HepG2 (cell line): ENCODE measurements around the gene AMOTL1.

Experiments
- BORCS8-MEF2B ChIP-seq: sonication (generic); formaldehyde crosslinking; IDR thresholded peaks from 2 replicates; pipeline ENCODE4 v1.8.0; 2022; ENCODE audit warnings: mild to moderate bottlenecking, missing genetic modification reagents
- HOXA3 ChIP-seq: sonication (generic); formaldehyde crosslinking; IDR thresholded peaks from 2 replicates; pipeline ENCODE4 v1.5.0; 2020; ENCODE audit warnings: missing genetic modification reagents
- SNRNP70 ChIP-seq: fragments of 200-400 bp; formaldehyde crosslinking; IDR thresholded peaks from 2 replicates; pipeline ENCODE4 v1.6.1; 2017; ENCODE audit warnings: mild to moderate bottlenecking, low read depth, low read length, moderate library complexity
- XBP1 ChIP-seq: sonication (generic); formaldehyde crosslinking; IDR thresholded peaks from 2 replicates; pipeline ENCODE4 v1.5.0; 2020; ENCODE audit warnings: missing genetic modification reagents
- TF ChIP-seq, protein P1 (sequence below): sonication (generic); formaldehyde crosslinking; IDR thresholded peaks from 2 replicates; pipeline ENCODE4 v1.4.0; 2020; ENCODE audit warnings: low read depth, missing genetic modification reagents
- TF ChIP-seq, protein P2 (sequence below): sonication (generic); formaldehyde crosslinking; IDR thresholded peaks from 2 replicates; pipeline ENCODE4 v1.4.0; 2020; ENCODE audit warnings: missing genetic modification reagents
- TF ChIP-seq, protein P3 (sequence below): sonication (generic); formaldehyde crosslinking; IDR thresholded peaks from 2 replicates; pipeline ENCODE4 v1.4.0; 2020; ENCODE audit warnings: mild to moderate bottlenecking, missing genetic modification reagents, borderline replicate concordance
- TF ChIP-seq, protein P4 (sequence below): sonication (generic); IDR thresholded peaks from 2 replicates; pipeline ENCODE4 v1.6.1; 2016; ENCODE audit warnings: low read depth, borderline replicate concordance
- TF ChIP-seq, protein P5 (sequence below): sonication (generic); formaldehyde crosslinking; IDR thresholded peaks from 2 replicates; pipeline ENCODE4 v1.8.1; 2023; ENCODE audit warnings: missing genetic modification reagents, inconsistent platforms, borderline replicate concordance

DNA sequence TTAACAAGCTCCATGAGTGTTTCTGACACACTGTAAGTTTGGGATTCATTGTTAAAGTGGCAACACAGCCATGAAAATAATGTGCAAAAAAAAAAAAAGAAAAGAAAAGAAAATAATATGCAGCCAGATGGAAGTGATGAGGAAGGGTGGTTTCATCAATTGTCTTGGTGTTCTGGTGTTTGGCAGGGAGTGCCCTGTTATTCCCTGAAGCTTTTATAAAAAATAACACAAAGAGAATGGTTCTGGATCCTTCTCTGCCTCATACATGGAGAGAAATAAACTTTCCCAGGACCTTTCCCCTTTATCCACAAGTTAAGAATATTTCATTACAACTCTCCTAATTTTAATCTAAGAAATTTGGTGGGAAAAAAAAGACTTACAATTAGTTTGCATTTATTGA, 16.7 kb downstream of the AMOTL1 start:
- TF ChIP-seq, protein P1, sequence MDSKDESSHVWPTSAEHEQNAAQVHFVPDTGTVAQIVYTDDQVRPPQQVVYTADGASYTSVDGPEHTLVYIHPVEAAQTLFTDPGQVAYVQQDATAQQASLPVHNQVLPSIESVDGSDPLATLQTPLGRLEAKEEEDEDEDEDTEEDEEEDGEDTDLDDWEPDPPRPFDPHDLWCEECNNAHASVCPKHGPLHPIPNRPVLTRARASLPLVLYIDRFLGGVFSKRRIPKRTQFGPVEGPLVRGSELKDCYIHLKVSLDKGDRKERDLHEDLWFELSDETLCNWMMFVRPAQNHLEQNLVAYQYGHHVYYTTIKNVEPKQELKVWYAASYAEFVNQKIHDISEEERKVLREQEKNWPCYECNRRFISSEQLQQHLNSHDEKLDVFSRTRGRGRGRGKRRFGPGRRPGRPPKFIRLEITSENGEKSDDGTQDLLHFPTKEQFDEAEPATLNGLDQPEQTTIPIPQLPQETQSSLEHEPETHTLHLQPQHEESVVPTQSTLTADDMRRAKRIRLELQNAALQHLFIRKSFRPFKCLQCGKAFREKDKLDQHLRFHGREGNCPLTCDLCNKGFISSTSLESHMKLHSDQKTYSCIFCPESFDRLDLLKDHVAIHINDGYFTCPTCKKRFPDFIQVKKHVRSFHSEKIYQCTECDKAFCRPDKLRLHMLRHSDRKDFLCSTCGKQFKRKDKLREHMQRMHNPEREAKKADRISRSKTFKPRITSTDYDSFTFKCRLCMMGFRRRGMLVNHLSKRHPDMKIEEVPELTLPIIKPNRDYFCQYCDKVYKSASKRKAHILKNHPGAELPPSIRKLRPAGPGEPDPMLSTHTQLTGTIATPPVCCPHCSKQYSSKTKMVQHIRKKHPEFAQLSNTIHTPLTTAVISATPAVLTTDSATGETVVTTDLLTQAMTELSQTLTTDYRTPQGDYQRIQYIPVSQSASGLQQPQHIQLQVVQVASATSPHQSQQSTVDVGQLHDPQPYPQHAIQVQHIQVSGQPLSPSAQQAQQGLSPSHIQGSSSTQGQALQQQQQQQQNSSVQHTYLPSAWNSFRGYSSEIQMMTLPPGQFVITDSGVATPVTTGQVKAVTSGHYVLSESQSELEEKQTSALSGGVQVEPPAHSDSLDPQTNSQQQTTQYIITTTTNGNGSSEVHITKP (CRISPR knock-in tag) = no peak
- TF ChIP-seq, protein P2, sequence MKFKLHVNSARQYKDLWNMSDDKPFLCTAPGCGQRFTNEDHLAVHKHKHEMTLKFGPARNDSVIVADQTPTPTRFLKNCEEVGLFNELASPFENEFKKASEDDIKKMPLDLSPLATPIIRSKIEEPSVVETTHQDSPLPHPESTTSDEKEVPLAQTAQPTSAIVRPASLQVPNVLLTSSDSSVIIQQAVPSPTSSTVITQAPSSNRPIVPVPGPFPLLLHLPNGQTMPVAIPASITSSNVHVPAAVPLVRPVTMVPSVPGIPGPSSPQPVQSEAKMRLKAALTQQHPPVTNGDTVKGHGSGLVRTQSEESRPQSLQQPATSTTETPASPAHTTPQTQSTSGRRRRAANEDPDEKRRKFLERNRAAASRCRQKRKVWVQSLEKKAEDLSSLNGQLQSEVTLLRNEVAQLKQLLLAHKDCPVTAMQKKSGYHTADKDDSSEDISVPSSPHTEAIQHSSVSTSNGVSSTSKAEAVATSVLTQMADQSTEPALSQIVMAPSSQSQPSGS = no peak
- no peak for TF ChIP-seq SNRNP70
- no peak for TF ChIP-seq XBP1 (CRISPR knock-in tag)
- no peak for TF ChIP-seq BORCS8-MEF2B (CRISPR knock-in tag)
- TF ChIP-seq, protein P3, sequence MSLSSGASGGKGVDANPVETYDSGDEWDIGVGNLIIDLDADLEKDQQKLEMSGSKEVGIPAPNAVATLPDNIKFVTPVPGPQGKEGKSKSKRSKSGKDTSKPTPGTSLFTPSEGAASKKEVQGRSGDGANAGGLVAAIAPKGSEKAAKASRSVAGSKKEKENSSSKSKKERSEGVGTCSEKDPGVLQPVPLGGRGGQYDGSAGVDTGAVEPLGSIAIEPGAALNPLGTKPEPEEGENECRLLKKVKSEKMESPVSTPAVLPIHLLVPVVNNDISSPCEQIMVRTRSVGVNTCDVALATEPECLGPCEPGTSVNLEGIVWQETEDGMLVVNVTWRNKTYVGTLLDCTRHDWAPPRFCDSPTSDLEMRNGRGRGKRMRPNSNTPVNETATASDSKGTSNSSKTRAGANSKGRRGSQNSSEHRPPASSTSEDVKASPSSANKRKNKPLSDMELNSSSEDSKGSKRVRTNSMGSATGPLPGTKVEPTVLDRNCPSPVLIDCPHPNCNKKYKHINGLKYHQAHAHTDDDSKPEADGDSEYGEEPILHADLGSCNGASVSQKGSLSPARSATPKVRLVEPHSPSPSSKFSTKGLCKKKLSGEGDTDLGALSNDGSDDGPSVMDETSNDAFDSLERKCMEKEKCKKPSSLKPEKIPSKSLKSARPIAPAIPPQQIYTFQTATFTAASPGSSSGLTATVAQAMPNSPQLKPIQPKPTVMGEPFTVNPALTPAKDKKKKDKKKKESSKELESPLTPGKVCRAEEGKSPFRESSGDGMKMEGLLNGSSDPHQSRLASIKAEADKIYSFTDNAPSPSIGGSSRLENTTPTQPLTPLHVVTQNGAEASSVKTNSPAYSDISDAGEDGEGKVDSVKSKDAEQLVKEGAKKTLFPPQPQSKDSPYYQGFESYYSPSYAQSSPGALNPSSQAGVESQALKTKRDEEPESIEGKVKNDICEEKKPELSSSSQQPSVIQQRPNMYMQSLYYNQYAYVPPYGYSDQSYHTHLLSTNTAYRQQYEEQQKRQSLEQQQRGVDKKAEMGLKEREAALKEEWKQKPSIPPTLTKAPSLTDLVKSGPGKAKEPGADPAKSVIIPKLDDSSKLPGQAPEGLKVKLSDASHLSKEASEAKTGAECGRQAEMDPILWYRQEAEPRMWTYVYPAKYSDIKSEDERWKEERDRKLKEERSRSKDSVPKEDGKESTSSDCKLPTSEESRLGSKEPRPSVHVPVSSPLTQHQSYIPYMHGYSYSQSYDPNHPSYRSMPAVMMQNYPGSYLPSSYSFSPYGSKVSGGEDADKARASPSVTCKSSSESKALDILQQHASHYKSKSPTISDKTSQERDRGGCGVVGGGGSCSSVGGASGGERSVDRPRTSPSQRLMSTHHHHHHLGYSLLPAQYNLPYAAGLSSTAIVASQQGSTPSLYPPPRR (CRISPR knock-in tag) = no peak
- TF ChIP-seq, protein P4, sequence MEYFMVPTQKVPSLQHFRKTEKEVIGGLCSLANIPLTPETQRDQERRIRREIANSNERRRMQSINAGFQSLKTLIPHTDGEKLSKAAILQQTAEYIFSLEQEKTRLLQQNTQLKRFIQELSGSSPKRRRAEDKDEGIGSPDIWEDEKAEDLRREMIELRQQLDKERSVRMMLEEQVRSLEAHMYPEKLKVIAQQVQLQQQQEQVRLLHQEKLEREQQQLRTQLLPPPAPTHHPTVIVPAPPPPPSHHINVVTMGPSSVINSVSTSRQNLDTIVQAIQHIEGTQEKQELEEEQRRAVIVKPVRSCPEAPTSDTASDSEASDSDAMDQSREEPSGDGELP = no peak
- TF ChIP-seq HOXA3 = no peak
- TF ChIP-seq, protein P5, sequence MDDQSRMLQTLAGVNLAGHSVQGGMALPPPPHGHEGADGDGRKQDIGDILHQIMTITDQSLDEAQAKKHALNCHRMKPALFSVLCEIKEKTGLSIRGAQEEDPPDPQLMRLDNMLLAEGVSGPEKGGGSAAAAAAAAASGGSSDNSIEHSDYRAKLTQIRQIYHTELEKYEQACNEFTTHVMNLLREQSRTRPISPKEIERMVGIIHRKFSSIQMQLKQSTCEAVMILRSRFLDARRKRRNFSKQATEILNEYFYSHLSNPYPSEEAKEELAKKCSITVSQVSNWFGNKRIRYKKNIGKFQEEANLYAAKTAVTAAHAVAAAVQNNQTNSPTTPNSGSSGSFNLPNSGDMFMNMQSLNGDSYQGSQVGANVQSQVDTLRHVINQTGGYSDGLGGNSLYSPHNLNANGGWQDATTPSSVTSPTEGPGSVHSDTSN (CRISPR knock-in tag) = no peak
